PFSK-1 (cell line): Measurements from ENCODE around the gene SLC2A6.

ENCODE experiments used
- FOXP2 ChIP-seq: optimal IDR thresholded peaks from 2 replicates; pipeline ENCODE3; 2011; ENCODE audit warnings: borderline replicate concordance, control low read depth, inconsistent platforms; ENCODE audit not compliant: insufficient read depth; ENCODE audit errors: extremely low read length, extremely low read depth
- POLR2AphosphoS5 ChIP-seq: IDR thresholded peaks from 2 replicates; pipeline ENCODE4 v1.6.1; 2012; ENCODE audit warnings: low read depth, mild to moderate bottlenecking, control low read depth, low read length, moderate library complexity
- REST ChIP-seq, 2 experiments: IDR thresholded peaks; 2 replicates each; pipeline versions ENCODE4 v1.6.1 to v1.8.0; 2011 to 2012; ENCODE audit warnings: low read depth in 2 of 2, low read length in 2 of 2, control low read depth in 1 of 2, inconsistent platforms in 1 of 2, mild to moderate bottlenecking in 1 of 2, moderate library complexity in 1 of 2; ENCODE audit not compliant: insufficient read depth in 1 of 2
- SIN3A ChIP-seq: IDR thresholded peaks from 2 replicates; pipeline ENCODE4 v1.6.1; 2012; ENCODE audit warnings: mild to moderate bottlenecking, low read length, moderate library complexity, borderline replicate concordance; ENCODE audit not compliant: insufficient read depth
- TAF1 ChIP-seq: IDR thresholded peaks from 2 replicates; pipeline ENCODE4 v1.6.1; 2012; ENCODE audit warnings: low read length, control low read depth, borderline replicate concordance; ENCODE audit not compliant: insufficient read depth

Gene SLC2A6

GRCh38 chr9:133437753-133438531 is 41.0 kb downstream of the SLC2A6 start:
- no peak for TF ChIP-seq TAF1
- TF ChIP-seq SIN3A, result no peak
- no peak for TF ChIP-seq FOXP2
- no peak for TF ChIP-seq POLR2AphosphoS5
- no peak for TF ChIP-seq REST (IDR thresholded peaks at IDR 0.05; ENCODE audit: insufficient read depth in 1 of 2, low read depth in 2 of 2, low read length in 2 of 2)

- TF ChIP-seq REST (IDR thresholded peaks at IDR 0.05; ENCODE audit: insufficient read depth in 1 of 2, low read depth in 2 of 2, low read length in 2 of 2) (no peak), POLR2AphosphoS5 (no peak), SIN3A (no peak), TAF1 (no peak), FOXP2 (no peak)
Observed at GRCh38 chr9:133436681-133437080, 42.2 kb downstream of the SLC2A6 start.

- no peak for TF ChIP-seq SIN3A
- TF ChIP-seq FOXP2, result no peak
- no peak for TF ChIP-seq TAF1
- no peak for TF ChIP-seq POLR2AphosphoS5
- TF ChIP-seq REST (IDR thresholded peaks at IDR 0.05; ENCODE audit: insufficient read depth in 1 of 2, low read depth in 2 of 2, low read length in 2 of 2), result no peak
Observed at GRCh38 chr9:133433351-133433843, 45.5 kb downstream of the SLC2A6 start.

- TF ChIP-seq FOXP2 (no peak), TAF1 (no peak), REST (IDR thresholded peaks at IDR 0.05; ENCODE audit: insufficient read depth in 1 of 2, low read depth in 2 of 2, low read length in 2 of 2) (no peak), POLR2AphosphoS5 (no peak), SIN3A (no peak)
Observed at GRCh38 chr9:133430244-133430643, 48.7 kb downstream of the SLC2A6 start.
